22Rv1 (cell line): ENCODE results near the gene CATSPERB.

Source experiments
- ZFX ChIP-seq: fragments of 450-650 bp; IDR thresholded peaks from 2 replicates; pipeline ENCODE4 v1.6.1; 2017; ENCODE audit warnings: antibody characterized with exemption, borderline replicate concordance
- TF ChIP-seq, protein P1 (sequence below): fragments of 450-650 bp; IDR thresholded peaks from 2 replicates; pipeline ENCODE4 v1.5.1; 2017; ENCODE audit warnings: mild to moderate bottlenecking

DNA sequence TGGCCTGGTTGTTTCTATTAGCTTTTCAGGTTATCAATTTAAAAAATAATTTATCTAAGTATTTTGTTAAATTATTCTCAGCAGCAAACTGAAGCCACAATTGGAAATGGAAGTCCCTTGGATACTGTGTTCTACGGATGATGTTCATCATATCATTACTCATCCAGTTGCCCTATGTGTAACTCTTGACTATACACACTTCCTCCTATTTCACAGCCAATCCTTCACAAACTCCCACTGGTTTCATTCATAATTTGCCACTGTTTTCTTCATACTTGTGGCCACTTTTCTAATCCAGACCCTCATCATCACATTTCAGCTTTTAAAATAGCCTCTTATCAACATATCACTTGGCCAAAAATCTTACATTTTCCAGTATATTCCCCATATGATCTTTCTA, 84.0 kb downstream of the CATSPERB start:
- TF ChIP-seq, protein P1, sequence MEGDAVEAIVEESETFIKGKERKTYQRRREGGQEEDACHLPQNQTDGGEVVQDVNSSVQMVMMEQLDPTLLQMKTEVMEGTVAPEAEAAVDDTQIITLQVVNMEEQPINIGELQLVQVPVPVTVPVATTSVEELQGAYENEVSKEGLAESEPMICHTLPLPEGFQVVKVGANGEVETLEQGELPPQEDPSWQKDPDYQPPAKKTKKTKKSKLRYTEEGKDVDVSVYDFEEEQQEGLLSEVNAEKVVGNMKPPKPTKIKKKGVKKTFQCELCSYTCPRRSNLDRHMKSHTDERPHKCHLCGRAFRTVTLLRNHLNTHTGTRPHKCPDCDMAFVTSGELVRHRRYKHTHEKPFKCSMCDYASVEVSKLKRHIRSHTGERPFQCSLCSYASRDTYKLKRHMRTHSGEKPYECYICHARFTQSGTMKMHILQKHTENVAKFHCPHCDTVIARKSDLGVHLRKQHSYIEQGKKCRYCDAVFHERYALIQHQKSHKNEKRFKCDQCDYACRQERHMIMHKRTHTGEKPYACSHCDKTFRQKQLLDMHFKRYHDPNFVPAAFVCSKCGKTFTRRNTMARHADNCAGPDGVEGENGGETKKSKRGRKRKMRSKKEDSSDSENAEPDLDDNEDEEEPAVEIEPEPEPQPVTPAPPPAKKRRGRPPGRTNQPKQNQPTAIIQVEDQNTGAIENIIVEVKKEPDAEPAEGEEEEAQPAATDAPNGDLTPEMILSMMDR = no peak
- TF ChIP-seq ZFX = no peak
